ENCODE measurements around the gene ALKBH8.
"Not testable (repeated sequence)": the region's sequence is repeated elsewhere in the genome, so short reads cannot be mapped to it uniquely, and the experiment has no call there.

Gene ALKBH8, protein sequence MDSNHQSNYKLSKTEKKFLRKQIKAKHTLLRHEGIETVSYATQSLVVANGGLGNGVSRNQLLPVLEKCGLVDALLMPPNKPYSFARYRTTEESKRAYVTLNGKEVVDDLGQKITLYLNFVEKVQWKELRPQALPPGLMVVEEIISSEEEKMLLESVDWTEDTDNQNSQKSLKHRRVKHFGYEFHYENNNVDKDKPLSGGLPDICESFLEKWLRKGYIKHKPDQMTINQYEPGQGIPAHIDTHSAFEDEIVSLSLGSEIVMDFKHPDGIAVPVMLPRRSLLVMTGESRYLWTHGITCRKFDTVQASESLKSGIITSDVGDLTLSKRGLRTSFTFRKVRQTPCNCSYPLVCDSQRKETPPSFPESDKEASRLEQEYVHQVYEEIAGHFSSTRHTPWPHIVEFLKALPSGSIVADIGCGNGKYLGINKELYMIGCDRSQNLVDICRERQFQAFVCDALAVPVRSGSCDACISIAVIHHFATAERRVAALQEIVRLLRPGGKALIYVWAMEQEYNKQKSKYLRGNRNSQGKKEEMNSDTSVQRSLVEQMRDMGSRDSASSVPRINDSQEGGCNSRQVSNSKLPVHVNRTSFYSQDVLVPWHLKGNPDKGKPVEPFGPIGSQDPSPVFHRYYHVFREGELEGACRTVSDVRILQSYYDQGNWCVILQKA

DNA sequence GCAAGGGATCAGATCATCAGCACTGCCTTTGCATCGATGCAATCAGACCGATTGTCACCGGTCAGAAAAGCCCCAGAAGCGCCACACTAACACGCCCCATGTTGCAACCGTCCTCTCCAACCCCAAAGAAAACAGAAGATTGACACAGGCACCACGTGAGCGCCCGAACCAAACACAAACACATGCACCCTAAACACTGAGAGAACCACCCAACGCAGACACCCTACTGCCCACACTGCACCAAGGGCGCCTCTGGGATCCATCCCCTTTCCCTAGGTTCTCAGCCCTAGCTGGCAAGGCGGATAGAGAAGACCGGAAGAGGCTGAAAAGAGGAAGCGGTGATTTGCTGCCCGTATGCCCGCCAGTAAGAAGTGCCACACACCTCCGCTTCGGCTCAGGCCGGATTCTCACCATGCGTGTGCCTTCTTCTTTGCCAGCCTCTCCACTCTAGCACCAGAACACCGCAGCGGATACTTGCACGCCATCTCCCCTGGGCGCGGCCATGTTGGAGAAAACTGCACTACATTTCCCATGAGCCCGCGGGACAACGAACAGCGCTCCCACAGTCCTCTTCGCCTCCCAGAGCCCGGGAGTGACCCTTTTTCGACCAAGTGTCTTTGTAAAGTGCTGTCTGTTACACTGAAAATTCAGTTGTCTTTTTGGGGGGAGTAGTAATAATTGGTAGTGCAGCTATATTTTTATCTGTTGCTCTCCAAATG is at the start of gene ALKBH8:
Gene ALKBH8, minus strand, starts transcription at position 517 of the 719 bp plus-strand sequence. CDS start 4,842 bp downstream, outside the sequence.
- DNase-seq, result peak; percentile 41

DNA sequence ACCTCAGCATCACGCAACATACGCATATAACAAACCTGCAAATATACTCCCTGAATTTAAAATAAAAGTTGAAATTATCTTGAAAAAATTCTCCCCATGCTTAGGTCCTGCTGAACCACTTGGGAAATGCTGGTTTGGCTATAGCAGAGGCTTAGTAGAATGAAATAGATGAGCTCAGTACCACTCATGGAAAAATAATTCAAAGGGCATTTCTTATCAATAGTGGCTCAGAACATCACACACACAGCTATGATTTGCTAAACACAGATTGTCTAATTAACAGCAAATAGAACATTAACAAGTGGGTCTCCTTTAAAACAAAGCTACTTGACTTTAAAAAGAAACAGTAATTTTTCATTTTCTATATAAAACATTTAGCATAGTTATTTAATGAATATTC is 46.9 kb upstream of the ALKBH8 start:
- no peak for DNase-seq

- DNase-seq, result no peak
These were observed 44.1 kb upstream of the ALKBH8 start for GRCh38 chr11:107609400-107610218.

DNA sequence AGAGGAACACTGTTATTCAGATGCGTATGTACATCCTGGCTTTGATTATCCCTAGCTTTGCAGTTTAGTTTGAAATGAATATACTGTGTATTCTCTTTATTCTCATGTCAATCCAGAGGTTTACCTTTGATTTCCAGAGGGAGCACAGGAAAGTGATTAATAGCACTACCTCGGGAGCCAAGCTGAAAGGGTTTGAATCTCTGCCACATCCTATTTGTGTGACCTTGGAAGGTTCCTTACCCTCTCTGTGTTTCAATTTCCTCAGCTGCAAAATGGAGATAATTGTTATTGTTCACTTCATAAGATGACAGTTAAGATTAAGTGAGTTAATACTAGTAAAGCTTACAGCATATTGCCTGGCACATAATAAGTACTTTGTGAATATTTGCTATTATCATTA is 43.3 kb upstream of the ALKBH8 start:
- no peak for DNase-seq

DNA sequence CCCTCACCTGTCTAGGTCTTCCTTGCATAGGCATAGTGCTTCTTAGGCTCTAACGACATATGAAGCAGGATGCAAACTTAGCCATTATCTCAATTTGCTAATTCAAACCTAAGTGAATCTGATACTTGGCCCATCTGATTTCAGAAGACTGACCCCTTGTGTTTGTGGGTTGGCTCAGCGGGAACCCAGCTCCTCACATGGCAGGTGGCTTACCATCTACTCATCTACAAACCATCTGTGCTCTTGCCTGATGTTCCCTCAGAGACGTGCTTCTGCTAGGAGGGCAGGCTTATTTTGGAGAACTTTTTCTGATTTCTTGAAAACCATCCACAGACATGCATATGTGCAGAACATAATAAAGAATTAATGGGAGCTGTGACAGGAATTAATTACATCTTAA is 40.6 kb upstream of the ALKBH8 start:
- DNase-seq, result no peak

- no peak for DNase-seq
These were observed 39.8 kb upstream of the ALKBH8 start for GRCh38 chr11:107605061-107606006.

GRCh38 chr11:107598225-107599139 is 32.9 kb upstream of the ALKBH8 start:
- DNase-seq, result no peak

DNA sequence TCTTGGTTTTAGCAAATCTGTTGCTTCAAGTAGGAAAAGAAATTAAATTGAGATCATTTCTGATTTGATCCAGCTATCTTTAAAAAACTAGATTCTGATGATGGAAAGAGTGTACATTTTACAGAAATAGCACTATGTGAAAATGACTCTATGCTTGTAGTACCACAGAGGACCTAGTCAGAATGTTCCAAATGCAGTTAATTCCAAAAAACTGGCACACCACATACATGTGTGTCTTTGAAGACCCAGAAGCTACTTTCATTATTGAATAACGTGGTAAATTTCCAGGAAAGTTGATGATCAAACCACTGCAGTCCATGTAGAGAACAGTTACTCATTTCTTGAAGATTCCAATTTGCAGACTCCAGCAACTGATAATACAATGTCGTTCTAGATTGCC is 29.2 kb upstream of the ALKBH8 start:
- no peak for DNase-seq

DNA sequence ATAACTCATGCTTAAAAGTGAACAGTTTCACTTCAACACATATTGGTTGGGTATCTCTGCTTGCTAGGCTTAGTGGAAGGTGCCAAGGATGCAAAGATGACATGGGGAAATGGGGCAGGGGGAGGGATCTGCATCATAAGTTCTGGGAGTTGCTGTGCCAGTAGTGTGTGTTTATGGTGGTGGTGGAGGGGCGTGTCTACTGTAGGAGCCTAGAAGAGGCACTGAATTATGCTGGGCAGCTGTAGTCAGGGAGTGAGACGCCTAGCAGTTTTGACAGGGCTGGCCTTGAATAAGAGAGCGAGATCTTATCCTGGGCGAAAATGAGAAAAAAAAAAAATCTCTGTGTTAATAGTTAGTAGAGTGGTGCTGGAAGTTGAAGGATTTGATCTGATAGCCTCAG is 28.4 kb upstream of the ALKBH8 start:
- DNase-seq, result no peak

- no peak for DNase-seq
These were observed 27.3 kb upstream of the ALKBH8 start for GRCh38 chr11:107592813-107593212.

DNA sequence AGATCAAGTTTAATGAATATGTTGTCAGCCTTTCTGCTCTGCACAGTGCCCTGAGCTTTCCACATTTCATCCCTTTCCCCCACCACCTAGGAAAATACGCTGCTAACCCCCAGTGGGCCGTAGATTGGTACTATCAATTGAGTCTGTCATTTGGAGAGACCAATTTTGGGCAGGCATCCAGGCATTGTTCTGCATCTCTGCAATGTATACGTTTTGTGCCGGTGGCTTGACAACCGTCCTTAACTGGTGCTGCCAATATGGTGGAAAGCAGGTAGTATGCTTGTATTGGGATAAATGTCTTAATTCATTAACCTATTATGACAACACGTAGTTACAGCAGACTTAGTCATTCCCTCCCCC is 26.7 kb upstream of the ALKBH8 start:
- DNase-seq, result no peak

DNA sequence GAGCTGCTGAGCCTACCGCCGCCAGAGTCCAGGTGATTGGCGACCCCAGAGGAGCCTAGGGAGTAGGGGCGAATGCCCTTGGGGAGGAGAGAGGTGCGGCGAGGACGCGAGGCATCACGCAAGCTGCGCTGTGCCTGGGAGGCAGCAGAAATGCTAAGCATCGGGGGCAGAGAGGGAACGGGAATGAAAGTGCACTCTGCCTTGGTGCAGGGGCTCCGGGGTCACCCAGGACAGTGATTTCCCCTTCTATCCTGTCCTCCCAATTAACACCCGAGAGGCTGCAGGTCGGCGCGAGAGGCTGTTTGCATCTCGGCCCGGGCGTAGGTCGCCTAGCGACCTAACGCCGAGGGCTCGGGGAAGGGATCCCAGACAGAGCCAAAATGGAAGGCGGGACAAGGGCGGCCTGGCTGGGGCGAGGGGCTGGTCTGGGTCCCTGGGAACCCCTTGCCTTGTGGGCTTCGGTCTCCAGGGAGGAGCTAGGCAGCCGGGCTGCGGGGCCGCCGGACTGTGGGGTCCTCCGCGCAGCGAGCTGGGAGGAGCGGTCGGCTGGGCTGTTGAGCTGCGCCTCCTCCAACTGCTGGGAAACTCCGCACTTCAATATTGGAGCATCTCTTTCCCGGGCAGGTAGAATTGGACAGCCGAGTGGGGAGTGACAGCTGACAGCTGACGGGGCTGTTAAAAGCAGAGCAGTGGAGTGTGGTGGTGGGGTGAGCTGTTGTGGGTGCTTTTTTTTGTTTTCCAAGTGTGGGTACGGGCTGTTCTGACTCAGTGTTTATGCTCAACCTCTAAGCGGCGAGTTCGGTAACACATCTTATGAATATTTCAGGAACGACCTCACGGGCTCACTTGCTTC is 26.1 kb upstream of the ALKBH8 start:
- DNase-seq, result no peak

GRCh38 chr11:107590460-107591377 is 25.2 kb upstream of the ALKBH8 start, which contains the start of gene ELMOD1:
ELMOD1 (plus strand) TSS chr11:107591147; CDS start chr11:107618190, 27,043 bp downstream.
- peak; percentile 30 for DNase-seq

DNA sequence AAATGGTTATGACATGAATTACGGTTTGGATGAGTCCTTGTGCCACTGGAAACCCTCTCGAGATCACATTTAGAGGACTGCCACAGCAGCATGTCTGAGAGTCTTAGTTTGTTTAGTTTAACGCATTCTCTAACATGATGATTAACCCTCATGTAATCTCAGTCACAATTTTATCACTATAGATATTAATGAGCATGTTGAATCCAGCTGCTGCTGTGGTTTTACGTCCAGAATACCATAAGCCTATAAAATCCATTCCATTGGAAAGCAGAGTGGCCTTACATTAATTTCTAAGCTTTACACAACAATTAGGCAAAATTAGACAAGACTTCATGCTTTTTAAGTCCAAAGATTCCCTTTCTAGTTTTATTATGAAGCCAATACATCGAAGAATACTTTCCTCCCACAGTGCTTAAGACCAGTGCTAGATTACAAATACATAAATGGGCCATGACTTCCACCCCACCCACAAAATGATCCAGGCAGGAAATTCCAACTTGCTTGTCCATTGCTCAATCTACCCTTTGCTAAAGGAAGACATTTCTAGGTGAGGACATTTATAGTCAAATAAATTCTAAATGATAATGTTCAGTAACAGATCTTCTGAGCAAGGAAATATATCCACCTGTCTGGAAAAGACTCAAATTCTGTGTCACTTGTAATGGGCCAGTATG is 21.9 kb upstream of the ALKBH8 start:
- no peak for DNase-seq

- DNase-seq, result no peak
These were observed 18.2 kb upstream of the ALKBH8 start for GRCh38 chr11:107583629-107584195.

DNA sequence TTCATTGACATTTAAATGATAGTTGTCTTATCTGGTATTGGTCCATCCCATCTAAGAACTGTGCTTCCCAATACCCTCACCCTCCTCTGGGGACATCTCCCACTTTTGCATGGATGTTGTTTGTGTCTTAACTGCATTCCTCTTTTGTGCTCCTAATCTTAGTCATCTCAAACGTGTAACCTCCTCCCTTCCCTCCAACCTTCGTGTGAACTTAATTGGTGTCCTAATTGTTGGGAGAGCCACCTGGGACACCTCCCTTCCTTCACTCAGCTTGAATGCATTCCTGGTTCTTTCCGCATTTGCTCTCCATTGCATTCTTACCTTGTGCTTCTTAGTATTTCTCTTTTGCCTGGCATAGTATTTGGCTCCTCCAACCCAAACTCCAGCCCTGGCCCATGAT is 15.6 kb upstream of the ALKBH8 start:
- no peak for DNase-seq

GRCh38 chr11:107579169-107579568 is 13.6 kb upstream of the ALKBH8 start:
- not testable (repeated sequence) for DNase-seq
